ENCODE results near the gene SETD3. TPM values are rescaled to one million over a fixed set of nuclear protein-coding genes. Genes with fewer than 3 reads are reported as not detected.

The SETD3 gene
- total RNA-seq, 1 donor from 2014 or later = 67.4 TPM

- Mint-ChIP-seq H3K36me3 (ENCODE audit: low read depth, unreplicated experiment) (no peaks in the 10 kb centered on the region), H3K4me3 (ENCODE audit: unreplicated experiment) (no peak overlapping the region), H3K4me1 (ENCODE audit: unreplicated experiment) (no peaks in the 10 kb centered on the region), H3K27ac (ENCODE audit: unreplicated experiment) (no peak overlapping the region), H3K27me3 (ENCODE audit: unreplicated experiment) (peaks cover 3% of the 10 kb centered on the region), H3K9me3 (ENCODE audit: unreplicated experiment) (no peaks in the 10 kb centered on the region)
- no peak for TF ChIP-seq CTCF (IDR thresholded peaks at IDR 0.05; ENCODE audit: unreplicated experiment)
- no peak for DNase-seq (ENCODE audit: low spot score)
Observed at GRCh38 chr14:99354166-99354875, 126.3 kb downstream of the SETD3 start.

GRCh38 chr14:99352688-99353280, 127.9 kb downstream of the SETD3 start:
- Mint-ChIP-seq H3K27ac (ENCODE audit: unreplicated experiment) (no peak overlapping the region), H3K4me1 (ENCODE audit: unreplicated experiment) (no peaks in the 10 kb centered on the region), H3K36me3 (ENCODE audit: low read depth, unreplicated experiment) (peaks cover 3% of the 10 kb centered on the region), H3K27me3 (ENCODE audit: unreplicated experiment) (peaks cover 6% of the 10 kb centered on the region), H3K4me3 (ENCODE audit: unreplicated experiment) (no peak overlapping the region), H3K9me3 (ENCODE audit: unreplicated experiment) (no peaks in the 10 kb centered on the region)
- TF ChIP-seq CTCF (IDR thresholded peaks at IDR 0.05; ENCODE audit: unreplicated experiment) = no peak
- no peak for DNase-seq (ENCODE audit: low spot score)

DNA sequence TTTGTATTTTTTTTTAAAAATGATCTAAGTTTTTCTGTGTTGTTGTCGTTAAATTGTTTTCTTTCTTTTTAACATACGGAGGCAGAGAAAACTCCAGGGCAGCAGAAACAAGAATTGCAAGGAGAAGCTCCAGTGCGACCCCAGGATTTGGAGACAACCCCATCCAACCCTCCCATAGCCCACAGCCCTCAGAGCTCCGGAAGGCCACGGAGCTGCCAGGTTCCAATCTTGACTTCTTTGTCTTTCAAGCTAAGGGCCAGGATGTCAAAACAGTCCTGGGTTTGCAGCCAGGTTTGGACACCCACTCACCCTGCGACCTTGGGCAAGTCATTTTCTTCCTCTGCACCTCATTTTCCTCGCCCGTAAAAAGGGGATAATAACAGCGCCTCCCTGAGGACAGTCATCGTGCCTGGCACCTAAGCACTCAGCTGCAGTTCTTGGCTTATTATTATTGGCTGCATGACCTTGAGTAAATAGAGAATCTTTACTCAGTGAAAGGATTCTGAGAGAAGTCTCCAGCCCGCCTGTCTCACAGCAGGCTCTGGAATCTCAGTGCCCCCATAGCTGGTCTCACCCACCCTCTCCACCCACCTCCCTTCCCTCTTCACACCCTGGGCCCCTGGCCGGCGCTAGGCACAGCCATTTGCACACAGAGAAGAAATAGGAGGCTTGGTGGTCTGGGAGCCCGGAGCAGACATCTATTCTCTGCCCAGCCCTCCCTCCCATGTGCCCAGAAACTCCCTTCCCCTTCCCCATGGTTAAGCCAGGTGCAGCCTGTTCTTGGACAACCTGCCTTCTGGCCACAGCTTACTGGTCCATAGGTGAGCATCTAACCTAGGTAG, 129.3 kb downstream of the SETD3 start:
- DNase-seq (ENCODE audit: low spot score) = no peak
- Mint-ChIP-seq H3K27ac (ENCODE audit: unreplicated experiment) (no peak overlapping the region), H3K9me3 (ENCODE audit: unreplicated experiment) (no peaks in the 10 kb centered on the region), H3K4me1 (ENCODE audit: unreplicated experiment) (no peaks in the 10 kb centered on the region), H3K27me3 (ENCODE audit: unreplicated experiment) (peaks cover 4% of the 10 kb centered on the region), H3K36me3 (ENCODE audit: low read depth, unreplicated experiment) (peaks cover 5% of the 10 kb centered on the region), H3K4me3 (ENCODE audit: unreplicated experiment) (no peak overlapping the region)
- TF ChIP-seq CTCF (IDR thresholded peaks at IDR 0.05; ENCODE audit: unreplicated experiment) = no peak

DNA sequence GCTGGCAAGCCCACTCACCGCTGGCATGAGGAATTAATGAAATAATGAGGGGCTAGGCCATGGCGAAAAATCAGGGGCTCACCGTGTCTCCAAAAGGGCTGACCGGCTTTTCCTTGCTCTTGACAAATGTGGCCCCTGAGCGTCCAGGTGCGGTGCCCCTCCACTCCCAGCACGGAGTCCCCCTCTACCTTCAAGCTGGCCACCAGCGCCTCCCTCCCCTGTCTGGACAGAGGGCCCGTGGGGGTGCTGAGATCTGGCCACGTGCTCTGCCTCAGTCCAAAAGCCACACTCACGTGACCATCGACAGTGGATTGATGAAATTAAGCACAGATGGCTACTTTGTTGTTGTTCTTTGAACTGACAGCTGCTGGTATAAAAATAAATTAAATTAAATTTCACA, 129.9 kb downstream of the SETD3 start:
- no peak for TF ChIP-seq CTCF (IDR thresholded peaks at IDR 0.05; ENCODE audit: unreplicated experiment)

More for the DNA sequence above, 129.9 kb downstream of the SETD3 start:
- Mint-ChIP-seq H3K9me3 (ENCODE audit: unreplicated experiment) (no peaks in the 10 kb centered on the region), H3K4me1 (ENCODE audit: unreplicated experiment) (no peaks in the 10 kb centered on the region), H3K27ac (ENCODE audit: unreplicated experiment) (no peak overlapping the region), H3K27me3 (ENCODE audit: unreplicated experiment) (peaks cover 8% of the 10 kb centered on the region), H3K36me3 (ENCODE audit: low read depth, unreplicated experiment) (peaks cover 5% of the 10 kb centered on the region), H3K4me3 (ENCODE audit: unreplicated experiment) (no peak overlapping the region)
- DNase-seq (ENCODE audit: low spot score) = no peak
